T-helper 2 cell treated with Interferon-gamma antibody and Interleukin-4, amounts not matched to agents 5 μg/mL and 100 μg/mL, for 36 hours (primary cell): ENCODE results near the gene ENDOU.

Experiments used
- DNase-seq: peaks from one replicate; pipeline ENCODE4 v3.0.0; 2021; ENCODE audit warnings: low spot score
- H3K27ac Mint-ChIP-seq: one replicate; pipeline ENCODE4 v1.8.0; 2021; ENCODE audit warnings: mild to moderate bottlenecking, mixed read lengths
- H3K27me3 Mint-ChIP-seq: one replicate; pipeline ENCODE4 v1.8.0; 2021; ENCODE audit warnings: low read depth, mixed read lengths
- H3K36me3 Mint-ChIP-seq: one replicate; pipeline ENCODE4 v1.8.0; 2021; ENCODE audit warnings: low read depth, mixed read lengths
- H3K4me1 Mint-ChIP-seq: one replicate; pipeline ENCODE4 v1.8.0; 2021; ENCODE audit warnings: low read depth, mixed read lengths
- H3K4me3 Mint-ChIP-seq: one replicate; pipeline ENCODE4 v1.8.0; 2022; ENCODE audit warnings: mild to moderate bottlenecking, moderate library complexity, mixed read lengths
- H3K9me3 Mint-ChIP-seq: one replicate; pipeline ENCODE4 v1.8.0; 2021; ENCODE audit warnings: mixed read lengths

ENDOU gene

DNA sequence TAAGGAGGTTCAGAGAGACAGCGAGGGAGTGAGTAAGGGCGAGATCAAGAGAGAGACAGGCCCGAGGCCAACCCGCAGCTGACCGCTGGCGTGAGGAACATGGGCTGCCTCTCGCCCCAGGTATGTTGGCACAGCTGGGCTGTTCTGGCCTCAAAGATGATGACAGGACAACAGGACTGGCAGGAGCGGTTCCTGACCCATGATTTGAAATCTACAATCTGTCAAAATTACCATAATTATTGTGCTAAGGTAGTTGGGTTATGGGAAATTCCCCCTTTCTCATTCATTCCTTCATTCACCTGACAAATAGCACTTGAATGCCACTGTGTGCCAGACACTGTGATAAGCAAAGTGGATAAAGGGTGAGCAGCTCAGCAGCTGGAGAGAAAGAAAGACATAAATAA lies 5.1 kb upstream of the ENDOU start:
- Mint-ChIP-seq H3K27ac (no peak overlapping the region), H3K4me3 (no peak overlapping the region), H3K9me3 (no peaks in the 10 kb centered on the region), H3K27me3 (no peaks in the 10 kb centered on the region), H3K4me1 (no peaks in the 10 kb centered on the region), H3K36me3 (no peaks in the 10 kb centered on the region)
- DNase-seq = no peak

DNA sequence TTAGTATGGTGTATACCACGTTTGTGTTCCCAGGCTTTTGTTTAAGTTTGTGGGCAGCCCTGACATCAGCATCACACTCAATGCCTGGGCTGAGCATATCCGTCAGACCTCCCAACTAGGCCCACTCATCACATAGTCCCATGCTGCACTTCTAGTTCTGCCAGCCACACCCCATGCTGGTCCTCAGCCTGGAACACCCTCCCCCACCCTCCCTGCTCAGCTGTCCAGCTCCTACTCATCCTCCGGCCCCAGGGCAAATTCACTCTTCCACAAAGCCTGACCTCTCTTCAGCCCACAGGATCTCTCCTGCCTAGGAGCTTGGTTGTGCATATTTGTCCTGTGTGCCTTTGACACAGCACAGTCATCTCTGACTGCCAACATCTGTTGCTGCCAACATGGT lies 3.9 kb upstream of the ENDOU start:
- Mint-ChIP-seq H3K9me3 (no peaks in the 10 kb centered on the region), H3K4me3 (no peak overlapping the region), H3K36me3 (no peaks in the 10 kb centered on the region), H3K4me1 (no peaks in the 10 kb centered on the region), H3K27me3 (no peaks in the 10 kb centered on the region), H3K27ac (no peak overlapping the region)
- no peak for DNase-seq

DNA sequence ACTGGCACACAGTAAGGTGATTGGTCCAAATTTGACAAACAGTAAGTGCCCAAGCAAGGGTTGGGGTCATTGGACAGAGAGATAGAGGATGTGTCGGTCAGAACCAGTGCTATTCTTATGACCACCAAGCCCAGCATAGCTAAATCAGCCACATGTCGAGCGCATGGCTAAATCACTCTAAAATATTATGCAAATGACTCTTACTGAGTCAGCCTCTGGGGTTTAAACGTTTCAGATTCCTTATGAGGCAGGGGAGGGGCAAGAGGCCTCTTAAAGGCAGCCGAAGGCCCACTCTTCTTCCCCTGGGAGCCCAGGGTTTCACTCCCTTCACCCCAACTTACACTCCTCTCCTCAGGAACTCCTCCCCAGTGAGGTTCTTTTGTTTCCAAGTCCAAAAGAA lies 603 bp upstream of the ENDOU start:
- no peak for DNase-seq
- Mint-ChIP-seq H3K27me3 (no peaks in the 10 kb centered on the region), H3K4me1 (peaks cover 13% of the 10 kb centered on the region), H3K36me3 (peaks cover 2% of the 10 kb centered on the region), H3K4me3 (no peak overlapping the region), H3K27ac (no peak overlapping the region), H3K9me3 (no peaks in the 10 kb centered on the region)

DNA sequence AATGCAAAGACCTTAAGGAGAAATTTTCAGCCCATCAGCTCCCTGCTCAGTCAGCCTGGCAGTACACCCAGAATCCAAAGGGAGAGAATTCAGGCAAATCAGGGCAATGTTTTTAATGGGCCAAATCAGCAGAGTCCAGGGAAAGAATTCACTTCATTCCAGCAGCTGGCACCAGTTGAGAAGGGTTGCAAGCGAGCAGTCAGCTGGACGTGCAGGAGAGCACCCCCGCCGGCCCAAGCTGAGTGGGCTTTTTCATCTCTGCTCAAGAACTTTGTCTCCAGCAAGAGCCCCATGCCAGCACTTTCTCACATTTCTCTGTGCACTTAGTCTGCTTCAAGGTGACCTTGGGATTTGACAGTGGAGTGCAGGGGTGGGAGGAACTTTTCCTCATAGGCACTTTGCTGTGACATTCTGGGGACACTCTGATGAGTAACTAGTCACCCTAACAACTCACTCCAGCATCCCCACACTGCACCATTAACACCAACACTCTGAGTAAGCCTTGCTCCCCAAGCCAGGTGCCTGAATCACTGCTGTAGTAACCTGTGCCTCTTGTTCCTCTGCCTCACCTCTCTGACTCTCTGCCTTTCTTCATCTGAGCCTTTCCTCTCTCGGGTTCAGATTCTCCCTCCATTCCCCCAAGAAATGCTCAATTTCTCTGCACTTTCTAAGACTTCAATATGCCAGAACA lies 2.2 kb downstream of the ENDOU start:
- Mint-ChIP-seq H3K27me3 (no peaks in the 10 kb centered on the region), H3K27ac (no peak overlapping the region), H3K4me1 (peaks cover 14% of the 10 kb centered on the region), H3K9me3 (no peaks in the 10 kb centered on the region), H3K4me3 (no peak overlapping the region), H3K36me3 (peaks cover 2% of the 10 kb centered on the region)
- DNase-seq = no peak

DNA sequence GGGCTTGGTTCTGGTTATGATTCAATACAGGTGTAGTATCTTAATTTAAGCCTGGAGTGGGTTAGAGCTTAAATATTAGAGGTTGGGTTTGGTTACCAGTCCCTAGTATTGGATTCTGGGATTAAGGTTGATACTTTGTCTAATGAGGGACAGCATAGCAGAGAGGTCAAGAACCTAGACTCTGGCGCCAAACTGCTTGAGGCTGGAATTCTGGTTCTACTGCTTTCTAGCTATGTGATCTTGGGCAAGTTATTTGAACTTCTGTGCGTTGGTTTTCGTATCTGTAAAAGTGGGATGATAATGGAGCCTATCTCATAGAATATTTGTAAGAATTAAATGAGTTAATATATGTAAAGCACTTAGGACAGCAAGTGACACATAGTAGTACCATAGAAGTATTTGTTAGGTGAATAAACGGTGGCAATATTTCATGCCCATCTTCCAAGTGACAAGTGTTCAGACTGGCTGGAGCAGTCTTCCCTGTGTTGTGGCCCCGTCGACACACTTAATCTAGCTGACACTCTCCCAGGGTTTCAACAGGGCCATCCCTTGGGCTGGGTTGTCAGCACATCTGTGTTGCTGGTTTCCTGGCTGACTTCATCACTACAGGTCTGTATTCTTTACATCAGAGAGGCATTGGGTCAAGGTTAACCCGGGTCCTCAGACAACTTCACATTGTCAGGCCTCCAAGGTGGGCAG lies 3.0 kb downstream of the ENDOU start:
- no peak for DNase-seq
- Mint-ChIP-seq H3K27me3 (no peaks in the 10 kb centered on the region), H3K4me3 (no peak overlapping the region), H3K9me3 (no peaks in the 10 kb centered on the region), H3K27ac (no peak overlapping the region), H3K4me1 (peaks cover 20% of the 10 kb centered on the region), H3K36me3 (peaks cover 2% of the 10 kb centered on the region)

DNA sequence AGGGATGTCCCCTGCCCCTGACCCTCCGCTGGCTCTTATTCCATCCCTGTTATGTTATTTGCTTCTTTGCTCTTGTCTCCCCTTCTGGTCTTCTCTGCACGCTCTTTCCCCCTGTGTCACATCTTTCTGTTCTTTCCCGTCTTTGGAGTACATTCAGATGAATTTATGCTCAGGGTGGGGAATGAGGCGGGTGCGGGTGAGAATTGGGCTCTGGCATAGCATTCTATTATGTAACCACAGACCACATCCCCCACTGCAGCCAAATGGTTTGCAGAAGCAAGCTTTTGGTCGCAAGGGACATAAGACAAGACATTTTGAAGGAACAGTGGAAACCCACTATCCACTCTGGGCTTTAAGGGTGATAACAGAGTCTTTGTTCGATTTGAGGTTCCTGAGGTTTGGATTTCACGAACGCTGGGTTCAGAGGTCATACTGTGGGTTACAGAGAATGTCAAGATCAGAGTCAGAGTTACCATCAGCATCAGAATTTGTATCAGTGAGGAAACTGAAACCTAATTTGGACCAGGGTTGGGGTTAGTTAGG lies 3.8 kb downstream of the ENDOU start:
- Mint-ChIP-seq H3K36me3 (peaks cover 2% of the 10 kb centered on the region), H3K4me1 (peaks cover 20% of the 10 kb centered on the region), H3K4me3 (no peak overlapping the region), H3K27me3 (no peaks in the 10 kb centered on the region), H3K27ac (no peak overlapping the region), H3K9me3 (no peaks in the 10 kb centered on the region)
- DNase-seq = no peak

GRCh38 chr12:47718531-47718930 lies 6.8 kb downstream of the ENDOU start:
- Mint-ChIP-seq H3K4me3 (no peak overlapping the region), H3K36me3 (peaks cover 2% of the 10 kb centered on the region), H3K9me3 (no peaks in the 10 kb centered on the region), H3K4me1 (peaks cover 21% of the 10 kb centered on the region), H3K27ac (no peak overlapping the region), H3K27me3 (no peaks in the 10 kb centered on the region)
- DNase-seq = no peak

DNA sequence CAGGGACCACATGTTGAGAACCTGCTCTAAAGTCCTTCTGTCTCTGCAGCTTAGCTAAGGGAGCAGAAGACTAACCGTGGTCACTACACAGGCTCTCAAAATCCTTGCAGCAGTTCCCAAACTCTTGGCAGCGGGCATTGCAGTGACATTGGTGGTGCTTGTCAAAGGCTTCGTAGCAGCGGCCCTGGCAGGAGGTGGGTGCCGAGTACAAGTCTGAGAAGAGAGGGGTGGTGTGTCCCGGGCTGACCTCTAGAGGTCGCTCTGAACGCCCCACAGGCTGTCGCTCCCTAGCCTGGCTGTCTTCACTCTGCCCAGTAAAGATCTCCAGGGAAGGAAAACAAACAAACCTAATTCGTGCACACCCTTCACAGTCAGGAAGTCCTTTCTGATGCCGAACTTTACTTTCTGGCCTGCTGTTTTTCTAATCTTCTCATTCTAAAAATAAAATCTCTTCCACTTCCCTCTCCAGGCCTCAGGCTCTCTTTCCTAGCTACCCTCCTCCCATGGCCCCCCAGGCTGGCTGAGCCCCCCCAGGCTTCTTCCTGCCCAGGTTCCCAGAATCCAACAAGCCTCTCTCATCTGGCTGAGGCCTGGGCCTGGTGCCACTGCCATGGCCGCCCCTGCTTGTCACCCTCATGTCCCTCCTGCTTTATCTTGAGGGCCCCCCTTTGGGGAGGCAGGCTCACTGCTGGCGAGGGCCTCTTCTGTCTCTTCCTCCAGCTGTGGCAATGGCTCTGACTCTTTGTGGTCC lies 7.7 kb downstream of the ENDOU start:
- H3K36me3 Mint-ChIP-seq = peaks cover 2% of the 10 kb centered on the region
- DNase-seq = peak; percentile 27
- H3K4me3 Mint-ChIP-seq = no peak overlapping the region
- H3K9me3 Mint-ChIP-seq = no peaks in the 10 kb centered on the region
- peak overlapping the region; percentile 69 for H3K27ac Mint-ChIP-seq
- no peaks in the 10 kb centered on the region for H3K27me3 Mint-ChIP-seq
- H3K4me1 Mint-ChIP-seq = peaks cover 19% of the 10 kb centered on the region

DNA sequence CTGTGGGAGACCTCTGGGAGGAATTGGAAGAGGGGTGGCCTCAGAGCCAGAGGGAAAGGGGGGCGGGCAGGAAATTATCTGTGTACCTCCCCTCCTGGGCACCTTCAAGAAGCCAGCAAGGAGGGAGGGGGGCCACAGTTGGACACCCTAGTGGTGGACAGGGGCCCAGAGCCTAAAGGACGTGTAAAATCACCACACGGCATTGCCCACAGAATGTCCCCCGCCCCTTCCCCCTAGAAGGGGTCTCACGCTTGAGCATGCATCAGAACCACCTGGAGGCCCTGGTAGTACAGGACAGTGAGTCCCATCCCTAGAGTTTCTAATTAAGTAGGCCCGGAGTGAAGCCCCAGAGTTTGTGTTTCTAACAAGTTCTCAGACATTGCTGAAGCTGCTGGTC lies 8.2 kb downstream of the ENDOU start:
- Mint-ChIP-seq H3K4me1 (peaks cover 17% of the 10 kb centered on the region), H3K27me3 (no peaks in the 10 kb centered on the region), H3K27ac (no peak overlapping the region), H3K9me3 (no peaks in the 10 kb centered on the region), H3K36me3 (peaks cover 2% of the 10 kb centered on the region), H3K4me3 (no peak overlapping the region)
- DNase-seq = no peak

DNA sequence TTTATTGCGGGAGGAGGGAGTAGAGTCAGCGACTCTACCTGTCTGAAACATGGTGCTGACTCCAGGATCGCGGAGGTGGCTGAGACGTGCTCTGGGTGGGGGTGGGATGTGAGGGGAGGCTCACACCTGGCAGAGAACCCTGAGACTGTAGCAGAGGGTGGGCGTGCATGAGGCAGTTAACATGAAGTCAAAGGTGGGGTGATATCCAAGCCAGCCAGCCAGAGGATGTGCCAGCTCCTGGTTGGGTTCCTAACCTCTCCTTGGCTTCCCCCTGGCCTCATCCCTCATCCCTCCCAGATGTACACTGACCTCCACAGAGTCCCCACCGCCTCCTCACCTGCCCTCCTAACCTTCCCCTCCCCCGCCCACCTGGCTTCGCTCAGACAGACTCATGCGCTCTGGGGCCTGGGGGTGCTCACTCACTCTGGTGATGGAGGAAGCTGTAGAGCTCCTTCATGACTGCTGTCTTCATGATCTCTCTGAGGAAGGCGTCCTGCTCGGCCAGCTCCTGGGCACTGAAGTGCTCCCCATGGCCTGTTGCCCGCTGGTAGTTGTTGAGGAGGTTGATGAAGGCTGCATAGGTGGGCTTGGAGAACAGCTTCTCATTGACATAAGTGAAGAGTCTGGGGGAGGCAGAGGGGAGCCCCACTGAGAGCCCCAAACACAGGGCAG lies 9.3 kb downstream of the ENDOU start:
- Mint-ChIP-seq H3K4me1 (peaks cover 9% of the 10 kb centered on the region), H3K27me3 (no peaks in the 10 kb centered on the region), H3K9me3 (no peaks in the 10 kb centered on the region), H3K27ac (no peak overlapping the region), H3K36me3 (no peaks in the 10 kb centered on the region), H3K4me3 (no peak overlapping the region)
- no peak for DNase-seq

DNA sequence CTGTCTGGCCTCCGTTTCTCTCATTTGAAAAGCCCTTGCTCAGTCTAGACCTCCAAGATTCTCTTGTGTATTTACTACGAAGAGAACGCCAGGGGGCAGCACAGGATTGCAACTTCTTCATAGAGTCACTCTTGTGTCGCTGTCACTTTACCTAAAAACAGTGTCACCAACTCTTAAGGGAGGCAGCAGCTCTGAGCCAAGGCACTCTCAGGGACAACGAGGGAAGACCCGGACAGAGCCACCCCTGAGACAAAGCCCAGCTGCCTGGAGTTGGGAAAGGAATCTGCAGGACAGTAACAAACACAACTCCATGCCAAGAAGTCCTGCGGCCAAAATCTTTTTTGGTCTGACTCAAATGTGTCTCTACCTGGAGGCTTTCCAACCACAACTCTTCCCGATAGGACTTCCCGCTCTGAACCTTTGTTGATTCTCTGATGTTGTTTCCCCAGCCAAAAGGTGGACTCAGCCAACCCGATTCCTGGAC lies 9.9 kb downstream of the ENDOU start:
- H3K4me1 Mint-ChIP-seq = peaks cover 9% of the 10 kb centered on the region
- no peaks in the 10 kb centered on the region for H3K9me3 Mint-ChIP-seq
- H3K27me3 Mint-ChIP-seq = no peaks in the 10 kb centered on the region
- DNase-seq = peak; percentile 58
- no peaks in the 10 kb centered on the region for H3K36me3 Mint-ChIP-seq
- peak overlapping the region; percentile 17 for H3K27ac Mint-ChIP-seq
- H3K4me3 Mint-ChIP-seq = no peak overlapping the region

DNA sequence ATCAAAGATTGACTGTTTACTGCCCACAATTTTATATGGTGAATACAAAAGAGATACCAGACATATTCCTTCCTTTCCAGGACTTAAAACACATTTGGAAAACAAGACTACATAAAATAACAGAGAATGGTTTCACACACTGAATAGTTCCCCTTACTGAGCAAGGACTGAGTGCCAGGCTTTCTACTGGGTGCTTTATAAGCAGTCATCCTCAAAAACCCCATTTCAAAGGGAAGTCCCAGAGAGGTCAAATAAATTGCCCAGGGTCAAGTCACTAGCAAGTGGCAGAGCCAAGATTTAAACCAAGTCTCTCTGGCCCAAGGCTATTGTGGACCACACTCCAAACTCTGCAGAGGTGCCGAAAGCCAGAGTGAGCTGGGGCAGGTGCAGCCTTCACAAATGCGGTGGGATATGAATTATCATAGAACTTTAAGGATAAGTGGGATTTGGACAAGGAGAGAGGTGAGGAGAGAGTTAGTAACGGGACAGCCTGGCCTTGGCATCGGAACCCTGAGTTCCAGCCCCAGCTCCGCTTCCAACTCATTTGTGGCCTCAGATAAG lies 10.4 kb downstream of the ENDOU start:
- H3K27ac Mint-ChIP-seq = no peak overlapping the region
- peaks cover 9% of the 10 kb centered on the region for H3K4me1 Mint-ChIP-seq

GRCh38 chr12:47712171-47712570 lies 13.1 kb downstream of the ENDOU start:
- H3K4me3 Mint-ChIP-seq = no peak overlapping the region
- no peaks in the 10 kb centered on the region for H3K9me3 Mint-ChIP-seq
- peaks cover 27% of the 10 kb centered on the region for H3K4me1 Mint-ChIP-seq
- DNase-seq = no peak
- H3K36me3 Mint-ChIP-seq = no peaks in the 10 kb centered on the region
- H3K27ac Mint-ChIP-seq = no peak overlapping the region
- H3K27me3 Mint-ChIP-seq = no peaks in the 10 kb centered on the region

More for the DNA sequence above, 10.4 kb downstream of the ENDOU start:
- no peaks in the 10 kb centered on the region for H3K27me3 Mint-ChIP-seq
- no peak for DNase-seq
- H3K9me3 Mint-ChIP-seq = no peaks in the 10 kb centered on the region
- H3K4me3 Mint-ChIP-seq = no peak overlapping the region
- no peaks in the 10 kb centered on the region for H3K36me3 Mint-ChIP-seq
